Testis (tissue), 2 donors: ENCODE results near the gene QSOX2.

Source experiments
- CTCF ChIP-seq, 3 experiments: fragments of 450-650 bp in 2 of 3; fragments of 200-600 bp in 1 of 3; sonication (generic) in 1 of 3; IDR thresholded peaks; one replicate each; pipeline ENCODE4 v1.5.1; 2016 to 2019; ENCODE audit warnings: antibody characterized with exemption in 3 of 3, mild to moderate bottlenecking in 2 of 3, moderate library complexity in 1 of 3
- POLR2A ChIP-seq: fragments of 450-650 bp; IDR thresholded peaks from one replicate; pipeline ENCODE4 v1.6.1; 2017; ENCODE audit warnings: antibody characterized with exemption, mild to moderate bottlenecking, moderate library complexity

GRCh38 chr9:136207616-136208015, 38.0 kb downstream of the QSOX2 start:
- TF ChIP-seq CTCF (IDR thresholded peaks at IDR 0.05) (no peak), POLR2A (no peak)
